GM19238 (cell line): Measurements from ENCODE around the gene HOXB7.

Experiments
- DNase-seq: peaks from one replicate; pipeline ENCODE4 v3.0.0; 2011; ENCODE audit warnings: low spot score; ENCODE audit not compliant: insufficient read length

HOXB7 gene

DNA sequence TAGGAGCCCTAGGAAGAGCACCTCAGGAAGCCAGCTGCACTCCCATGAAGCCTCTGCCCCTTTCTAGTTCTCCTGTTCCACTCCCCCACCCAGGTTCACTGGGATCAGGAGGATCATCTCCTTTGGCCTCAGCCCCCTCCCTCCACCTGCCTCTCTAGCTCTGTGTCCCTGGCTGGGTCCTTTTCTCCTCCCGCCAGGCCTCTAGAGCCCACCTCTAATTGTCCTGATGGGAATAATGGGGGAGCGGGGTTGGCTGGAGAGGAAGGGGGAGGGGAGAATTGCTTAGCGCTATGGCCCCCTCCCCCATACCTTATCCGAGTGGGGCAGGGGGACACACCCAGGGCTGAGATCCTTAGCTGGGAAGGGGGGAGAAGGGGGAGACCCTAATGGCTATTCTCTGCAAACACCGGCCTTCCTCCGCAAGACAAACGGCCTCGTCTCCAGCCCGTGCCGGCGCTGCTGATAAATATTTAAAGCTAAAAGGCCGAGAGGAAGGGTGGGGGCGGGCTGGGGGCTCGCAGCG is 997 bp downstream of the HOXB7 start:
- no peak for DNase-seq

DNA sequence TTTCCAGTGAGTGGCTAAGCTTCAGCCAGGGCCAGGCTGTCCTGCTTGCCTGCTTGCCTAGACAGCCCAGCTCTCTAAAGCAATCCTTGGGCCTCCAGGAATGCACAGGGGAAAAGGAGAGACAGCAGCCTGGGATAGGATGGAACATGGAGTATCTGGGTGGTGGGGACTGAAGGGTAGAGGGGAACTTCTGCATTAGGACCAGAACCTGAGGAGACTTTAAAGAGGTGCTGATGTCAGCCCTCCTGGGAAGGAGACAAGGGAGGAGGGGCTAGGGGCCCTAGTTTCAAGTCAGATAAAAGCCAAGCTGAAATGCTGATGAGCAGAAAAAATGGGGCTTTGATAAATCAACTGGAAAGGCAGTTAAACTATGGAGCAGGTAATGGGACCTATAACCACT is 1.8 kb downstream of the HOXB7 start:
- no peak for DNase-seq

DNA sequence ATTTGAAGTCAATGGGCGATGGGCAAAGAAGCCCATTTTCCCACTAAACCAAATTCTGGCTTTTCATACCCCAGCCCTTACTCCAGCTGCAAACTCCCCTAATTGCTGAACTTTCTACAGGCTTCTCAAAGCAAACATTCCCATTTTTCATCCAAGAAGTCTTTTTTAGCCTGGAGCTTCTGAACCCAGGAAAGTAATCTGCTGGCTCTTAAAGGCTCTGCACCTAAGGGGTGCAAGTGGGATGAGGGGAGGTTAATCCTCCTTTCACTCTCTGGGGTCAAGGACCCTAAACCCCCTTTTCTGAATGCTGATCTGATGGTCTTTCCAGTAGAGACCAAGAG is 2.4 kb downstream of the HOXB7 start:
- DNase-seq, result no peak

DNA sequence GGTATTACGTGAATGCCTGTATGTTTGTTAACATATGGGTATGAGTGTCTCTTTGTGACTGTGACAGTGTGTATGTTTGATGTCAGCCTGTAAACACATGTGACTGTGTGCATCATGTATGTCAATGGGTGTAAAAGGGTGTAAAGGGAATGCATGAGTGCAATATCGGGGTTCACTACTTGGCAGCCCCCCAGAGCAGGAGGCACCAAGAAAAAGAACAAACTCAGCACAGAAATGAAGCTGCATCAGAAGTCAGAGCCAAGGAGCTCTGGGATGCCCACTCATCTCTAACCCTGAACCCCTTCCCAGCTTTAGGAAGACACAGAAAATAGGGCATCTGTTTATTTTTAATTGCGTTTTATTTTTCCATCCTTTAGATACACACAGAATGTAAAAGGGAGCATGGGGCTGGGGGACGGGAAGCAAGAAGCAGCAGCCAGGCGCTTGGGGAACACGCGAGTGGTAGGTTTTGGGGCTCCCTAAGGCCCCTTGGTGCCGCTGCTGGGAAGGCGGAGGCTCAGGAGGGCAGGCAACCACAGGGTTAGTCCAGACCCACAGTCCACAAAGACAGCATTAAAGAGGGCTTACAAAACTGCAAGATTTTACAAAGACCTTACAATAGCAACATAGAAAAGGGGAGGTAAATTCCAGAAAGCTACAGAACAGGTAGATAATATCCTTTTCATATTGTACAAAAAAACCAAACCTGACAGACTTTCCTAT is 3.8 kb downstream of the HOXB7 start:
- no peak for DNase-seq

DNA sequence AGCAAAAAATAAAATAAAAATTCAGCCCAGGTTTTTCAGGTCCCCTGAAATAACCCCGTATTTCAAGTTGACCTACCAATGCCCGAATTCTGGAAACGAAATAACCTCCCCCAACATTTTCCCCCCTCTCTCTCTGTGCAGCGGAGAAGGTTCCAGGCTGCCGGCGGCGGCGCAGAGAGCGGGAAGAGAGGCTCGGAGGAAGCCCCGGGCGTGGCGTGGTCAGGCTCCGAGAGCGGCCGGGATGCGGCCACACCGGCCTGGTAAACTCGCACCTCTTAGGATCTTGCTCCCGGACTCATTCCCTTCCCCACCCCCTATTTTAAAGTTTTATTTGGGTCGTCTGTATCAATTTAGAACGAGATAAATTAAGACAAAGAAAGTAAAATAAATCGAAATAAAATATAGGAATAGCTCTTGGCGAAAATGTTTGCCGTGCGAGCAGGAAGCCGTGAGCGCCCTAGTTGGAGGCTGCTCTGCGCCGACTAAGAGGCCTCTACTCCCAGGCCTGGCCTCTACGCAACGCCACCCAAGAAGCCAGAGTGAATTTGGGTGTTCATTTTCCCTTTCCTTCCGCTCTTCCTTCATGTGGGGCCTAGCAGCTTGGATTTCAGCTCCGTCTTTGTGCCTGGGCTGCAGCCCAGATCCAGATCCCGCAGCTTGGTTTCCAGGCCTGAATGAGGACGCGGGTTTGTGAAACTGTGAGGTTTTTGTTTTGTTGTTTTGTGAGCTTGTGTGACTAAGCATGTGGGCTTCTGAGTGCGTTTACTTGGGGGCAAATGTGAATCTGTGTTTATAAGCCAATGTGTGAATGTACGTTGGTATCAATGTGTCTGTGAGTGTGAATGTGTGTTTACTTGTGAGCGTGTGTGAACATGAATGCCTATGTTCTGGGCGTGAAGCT is 4.6 kb downstream of the HOXB7 start:
- DNase-seq, result no peak

DNA sequence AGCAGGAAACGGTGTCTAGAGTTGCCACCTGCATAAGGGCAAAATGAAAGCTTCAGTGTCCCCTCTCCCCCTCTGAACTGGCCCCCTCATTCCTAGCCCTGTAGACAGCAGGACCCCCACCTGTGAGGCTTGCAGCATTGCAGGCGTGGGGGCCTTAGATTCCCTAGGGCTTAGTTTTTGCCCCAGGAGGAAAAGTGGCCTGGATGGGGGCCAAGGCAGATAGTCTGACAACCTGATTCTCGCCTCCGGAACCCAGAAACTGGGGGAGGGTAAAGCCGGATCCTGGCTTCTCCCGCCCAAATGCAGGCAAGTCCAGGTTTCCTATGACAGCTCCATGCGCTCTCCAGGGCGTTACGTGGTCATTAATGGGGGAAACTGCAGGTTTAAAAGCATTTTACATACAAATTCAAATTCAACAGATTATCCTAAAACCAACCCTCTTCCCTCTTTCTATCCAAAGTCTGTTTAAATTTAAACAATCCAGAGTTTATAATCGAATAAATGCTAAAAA is 5.4 kb downstream of the HOXB7 start:
- no peak for DNase-seq

DNA sequence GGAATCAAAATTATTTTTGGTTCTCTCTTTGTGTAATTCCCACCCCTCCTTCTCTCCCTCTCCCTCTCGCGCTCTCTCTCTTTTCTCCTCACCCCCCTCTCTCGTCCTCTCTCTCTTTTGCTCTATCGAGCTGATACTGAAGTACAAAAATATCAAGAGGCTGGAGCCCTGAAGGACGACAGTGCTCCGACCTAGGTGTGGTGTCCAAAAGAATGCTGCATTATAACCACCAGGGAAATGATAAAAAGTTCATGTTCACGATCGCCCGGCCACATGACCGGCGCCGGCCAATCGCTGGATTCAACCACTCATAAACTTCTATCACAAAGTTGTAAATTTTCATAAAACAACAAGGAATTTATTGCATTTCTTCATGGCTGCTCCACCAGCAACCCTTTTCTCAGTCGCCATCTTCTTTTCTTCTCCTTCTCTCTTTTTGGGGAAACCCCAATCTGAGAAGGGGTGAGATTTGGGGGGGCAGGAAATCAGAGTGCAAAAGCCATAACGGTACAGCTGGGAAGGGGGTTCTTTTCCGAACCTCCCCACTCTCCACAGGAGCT is 6.0 kb downstream of the HOXB7 start, which contains the start of gene HOXB6:
Gene HOXB6 (minus strand): TSS at position 217 of the 560 bp plus-strand sequence. CDS start 6,836 bp downstream, outside the sequence.
- no peak for DNase-seq

DNA sequence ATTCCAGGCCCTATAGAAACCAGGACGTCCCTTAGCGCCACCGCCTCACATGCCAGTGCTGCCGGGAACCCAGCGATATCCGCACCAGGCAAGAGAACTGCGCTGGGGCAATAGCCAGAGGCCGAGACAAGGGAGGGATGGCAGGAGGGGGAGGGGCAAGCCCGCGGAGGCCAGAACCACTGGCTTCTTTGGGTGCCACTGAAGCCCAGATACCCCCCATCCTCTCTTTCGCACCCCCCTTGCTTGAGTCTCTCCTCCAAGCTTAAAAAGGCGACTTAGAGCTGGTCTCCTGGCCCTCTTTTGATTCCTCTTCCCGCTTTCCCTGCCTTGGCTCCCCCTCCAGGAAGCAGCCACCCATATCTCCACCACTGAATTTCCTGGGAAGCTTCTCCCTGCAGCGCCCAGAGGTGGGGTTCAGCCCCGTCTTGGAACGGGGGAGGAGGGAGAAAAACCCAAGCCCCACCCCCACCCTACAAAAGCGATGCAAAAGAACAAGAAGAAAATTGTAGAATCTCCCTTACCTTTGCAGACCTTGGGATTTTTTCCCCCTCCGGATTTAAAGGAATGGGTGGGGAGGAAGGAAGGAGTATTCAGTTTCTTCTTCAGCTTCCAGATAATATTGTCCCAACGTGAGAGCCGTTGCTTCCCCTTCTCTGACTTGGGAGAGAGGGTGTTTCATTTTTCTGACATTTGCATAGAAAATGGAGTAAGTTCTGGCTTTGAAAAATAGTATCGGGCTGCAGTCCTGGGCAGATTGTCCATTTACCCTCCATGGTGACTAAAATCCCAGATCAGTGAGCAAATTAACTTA is 6.7 kb downstream of the HOXB7 start:
- DNase-seq, result no peak

DNA sequence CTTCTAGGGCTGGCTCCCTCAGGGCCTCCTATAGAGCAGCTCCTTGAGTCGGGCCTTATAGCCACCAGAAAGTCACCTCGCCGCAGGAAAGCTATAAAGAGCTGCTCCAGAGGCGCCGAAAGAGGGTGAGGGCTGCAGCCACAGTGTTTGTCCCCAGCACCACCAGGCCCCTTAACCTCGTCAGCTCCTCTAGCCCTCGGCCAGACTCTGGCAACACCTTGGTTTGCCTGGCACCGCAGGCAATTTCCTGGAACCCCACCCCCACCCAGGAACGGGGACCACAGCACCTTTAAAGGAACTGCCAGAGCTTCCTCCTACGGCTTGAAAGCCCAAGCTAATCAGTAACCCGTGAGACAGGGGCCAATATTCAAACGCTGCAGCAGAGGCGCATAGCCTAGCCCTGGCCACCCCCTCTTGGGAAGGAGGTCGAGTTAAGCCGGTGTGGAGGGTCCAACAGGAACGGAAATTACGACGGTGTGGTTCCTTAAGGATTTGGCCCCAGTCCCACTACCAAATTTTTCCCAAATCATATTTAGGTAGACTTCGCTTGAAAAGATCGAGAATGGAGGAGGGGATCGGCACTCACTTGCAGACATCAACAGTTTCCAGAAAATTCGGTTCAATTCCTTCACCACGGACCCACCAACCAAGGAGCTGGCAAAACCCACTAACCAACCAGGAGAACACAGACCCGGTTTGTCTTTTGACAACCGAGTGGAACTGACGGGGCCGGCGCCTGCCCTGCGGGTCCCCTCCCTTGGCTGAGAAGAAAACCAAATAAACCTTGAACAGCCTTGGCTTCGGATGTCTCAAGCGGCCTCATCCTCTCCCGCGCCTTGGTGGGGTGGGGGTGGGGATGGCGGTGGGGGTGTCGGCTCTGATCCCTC is 9.0 kb downstream of the HOXB7 start:
- DNase-seq, result no peak

DNA sequence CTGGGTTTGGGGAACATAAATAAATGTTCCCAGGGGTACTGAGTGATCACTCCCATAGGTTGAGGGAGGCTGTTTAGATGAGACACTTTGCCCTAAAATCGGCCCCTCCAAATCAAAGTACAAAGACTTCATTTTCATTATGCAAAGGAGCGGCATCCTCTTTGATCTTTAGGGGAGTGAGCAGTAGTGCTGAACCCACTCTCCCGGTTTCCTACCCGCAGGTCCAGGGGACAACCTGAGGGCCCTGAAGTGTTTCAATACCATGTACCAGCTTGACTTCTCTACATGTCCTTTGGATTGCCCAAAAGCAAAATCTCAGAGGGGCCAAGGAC is 9.6 kb downstream of the HOXB7 start:
- DNase-seq, result no peak

DNA sequence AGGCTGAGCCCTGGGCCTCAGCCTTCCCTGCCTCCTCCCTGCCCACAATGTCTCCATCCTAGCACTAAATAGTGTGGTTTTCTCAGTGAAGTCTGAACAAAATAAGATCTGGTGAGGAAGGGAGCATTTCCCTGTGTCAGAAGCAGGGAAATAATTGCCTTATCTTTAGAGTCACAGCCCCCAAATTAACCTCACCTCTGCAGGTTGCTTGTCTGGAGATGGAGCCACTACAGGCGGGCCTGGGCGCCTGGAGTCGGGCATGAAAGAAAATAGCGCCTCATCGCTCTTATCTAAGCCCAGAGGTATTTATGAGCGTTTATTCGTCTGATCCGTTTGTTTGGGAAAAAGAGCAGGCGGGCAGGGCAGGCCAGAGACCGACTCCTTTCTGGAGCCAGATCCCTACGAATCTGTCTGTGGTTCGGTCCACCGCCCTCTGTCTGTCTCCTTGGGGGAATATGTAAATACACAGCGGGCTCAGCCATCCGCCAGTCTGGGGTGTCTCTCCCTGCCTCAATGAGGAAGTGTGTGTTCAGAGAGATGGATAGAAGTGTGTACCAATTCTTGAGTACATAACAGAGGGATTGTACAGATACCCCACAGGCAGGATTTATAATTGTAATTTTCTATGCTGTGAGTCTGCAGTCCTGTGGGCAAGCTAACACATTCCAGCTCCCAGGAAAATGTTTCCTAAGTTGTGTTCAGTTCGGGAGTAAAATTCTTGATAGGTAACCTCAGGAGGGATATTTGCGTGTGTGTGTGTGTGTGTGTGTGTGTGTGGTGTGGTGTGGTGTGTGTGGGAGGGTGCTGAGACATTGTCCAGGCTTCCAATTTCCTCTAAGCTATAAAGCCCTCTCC is 10.3 kb downstream of the HOXB7 start:
- no peak for DNase-seq

DNA sequence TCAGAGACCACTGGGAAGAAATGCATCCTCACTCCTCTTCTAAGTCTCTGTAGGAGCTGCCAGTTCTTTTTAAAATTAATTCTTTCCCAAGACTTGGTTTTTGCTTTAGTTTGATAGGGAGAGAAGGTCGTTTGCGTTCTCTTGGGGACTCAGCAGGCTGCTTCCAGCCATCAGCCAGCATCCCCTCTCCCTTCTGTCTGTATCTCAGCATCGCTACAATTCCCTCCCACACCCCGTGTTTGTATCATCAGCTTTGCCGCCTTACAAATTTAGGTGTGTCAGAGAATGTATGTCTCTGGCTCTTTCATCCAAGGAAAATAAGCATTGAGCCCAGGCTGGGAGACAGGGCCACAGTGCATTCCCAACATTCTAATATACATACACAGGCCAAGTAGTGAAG is 11.5 kb downstream of the HOXB7 start:
- DNase-seq, result no peak

DNA sequence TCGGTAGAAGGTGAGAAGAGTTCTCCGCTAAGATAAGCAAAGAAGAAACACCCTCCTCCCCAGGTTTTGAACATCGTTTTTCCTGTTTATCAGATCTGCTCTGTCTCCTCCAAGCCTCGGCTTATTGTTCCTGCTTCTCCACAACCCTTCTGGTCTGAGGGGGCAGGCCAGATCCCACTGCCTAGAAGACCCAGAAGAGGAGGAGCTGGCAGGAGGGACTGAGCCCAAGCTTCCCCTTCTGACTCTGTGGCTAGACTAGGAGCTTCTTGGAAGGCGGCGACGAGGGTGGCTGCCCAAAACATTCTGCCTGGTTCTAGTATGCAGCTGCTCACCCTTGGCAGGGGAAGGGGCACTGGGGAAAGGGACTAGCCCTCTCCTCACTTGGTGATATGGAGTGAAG is 12.1 kb downstream of the HOXB7 start:
- DNase-seq, result no peak

DNA sequence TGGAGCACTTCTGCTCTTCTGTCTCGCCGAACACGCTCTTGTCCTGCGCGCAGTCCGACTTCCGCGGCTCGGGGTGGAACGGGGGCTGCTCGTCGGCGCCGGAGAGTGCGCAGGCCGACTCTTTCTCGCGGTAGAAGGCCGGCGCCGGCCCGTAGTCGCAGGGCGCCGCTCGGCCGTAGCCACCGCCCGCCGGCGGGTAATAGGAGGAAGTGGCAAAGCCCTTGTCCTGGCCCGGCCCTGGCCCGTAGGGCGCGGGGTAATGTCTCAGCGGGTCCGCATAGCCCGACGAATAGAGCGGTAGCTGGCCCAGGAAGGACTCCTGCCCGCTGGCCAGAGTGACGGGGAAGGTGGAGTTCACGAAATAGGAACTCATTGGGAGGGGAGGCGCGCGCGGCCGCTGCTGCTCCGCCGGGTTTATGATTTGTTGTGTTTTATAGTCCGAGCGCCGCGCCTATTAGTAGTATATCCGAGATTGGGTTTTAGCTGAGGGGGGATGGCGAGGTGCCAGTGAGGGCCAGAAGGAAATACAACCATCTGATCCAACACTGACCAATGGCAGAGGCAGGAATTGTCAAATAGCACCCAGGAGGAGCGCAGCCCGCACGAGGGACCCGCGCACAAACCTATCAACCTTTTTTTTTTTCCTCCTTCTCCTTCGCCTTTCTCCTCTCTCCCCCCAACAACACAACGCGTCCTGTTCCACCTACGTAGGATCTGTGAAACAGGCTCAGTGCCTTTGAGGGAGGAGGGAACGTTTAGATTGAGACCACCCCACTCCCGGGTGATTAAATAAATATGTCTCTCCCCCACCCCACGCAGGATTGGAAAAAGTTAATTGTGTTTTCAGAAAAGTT is 12.8 kb downstream of the HOXB7 start:
- DNase-seq, result no peak

DNA sequence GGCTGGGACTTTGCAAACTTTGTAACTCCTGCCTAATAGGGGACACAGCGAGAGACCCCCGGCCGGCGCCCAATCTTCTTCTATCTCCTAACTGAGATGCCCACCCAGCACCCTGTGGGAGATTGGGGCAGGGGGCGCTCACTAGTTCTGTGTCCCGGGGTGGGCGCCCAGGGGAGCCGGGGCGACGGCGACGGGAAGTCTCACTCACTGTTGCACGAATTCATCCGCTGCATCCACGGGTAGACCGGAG is 13.4 kb downstream of the HOXB7 start:
- DNase-seq, result no peak

DNA sequence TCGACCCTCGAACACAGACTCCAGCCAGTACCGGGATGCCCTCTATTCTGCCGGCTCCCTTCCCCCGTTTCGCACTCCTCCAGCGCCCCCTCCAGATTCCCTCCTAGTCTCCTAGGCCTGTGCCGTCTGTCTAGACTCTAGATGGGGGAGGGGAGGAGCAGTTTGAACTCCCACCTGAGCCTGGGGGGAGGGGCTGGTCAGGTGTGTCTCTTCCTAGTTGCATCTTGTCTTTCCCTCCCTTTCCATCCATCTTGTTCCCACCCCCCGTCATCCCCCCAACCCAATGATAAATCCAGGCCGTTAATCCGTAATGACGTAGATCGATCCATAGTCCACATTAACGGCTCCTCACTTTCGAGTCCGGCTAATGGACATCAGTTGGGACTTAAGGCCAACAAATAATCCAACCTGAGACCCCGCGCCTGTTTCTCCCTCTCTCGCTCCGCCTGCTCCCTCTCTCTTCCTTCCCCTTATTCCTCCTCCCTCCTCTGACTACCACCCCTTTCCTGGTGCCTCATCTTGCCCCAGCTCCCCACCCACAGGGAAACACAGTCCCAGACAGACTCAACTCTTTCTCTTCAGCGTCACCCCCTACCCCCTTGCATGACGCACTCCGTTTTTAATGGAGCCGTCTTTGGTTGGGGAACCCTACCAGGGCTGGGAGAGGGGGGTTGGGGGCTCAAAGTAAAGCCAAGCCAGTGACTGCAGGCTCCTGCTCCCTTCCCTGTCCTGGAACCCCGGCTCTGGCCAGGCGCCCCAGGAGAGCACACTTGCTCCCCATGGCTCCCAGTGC is 13.9 kb downstream of the HOXB7 start:
- DNase-seq, result no peak

DNA sequence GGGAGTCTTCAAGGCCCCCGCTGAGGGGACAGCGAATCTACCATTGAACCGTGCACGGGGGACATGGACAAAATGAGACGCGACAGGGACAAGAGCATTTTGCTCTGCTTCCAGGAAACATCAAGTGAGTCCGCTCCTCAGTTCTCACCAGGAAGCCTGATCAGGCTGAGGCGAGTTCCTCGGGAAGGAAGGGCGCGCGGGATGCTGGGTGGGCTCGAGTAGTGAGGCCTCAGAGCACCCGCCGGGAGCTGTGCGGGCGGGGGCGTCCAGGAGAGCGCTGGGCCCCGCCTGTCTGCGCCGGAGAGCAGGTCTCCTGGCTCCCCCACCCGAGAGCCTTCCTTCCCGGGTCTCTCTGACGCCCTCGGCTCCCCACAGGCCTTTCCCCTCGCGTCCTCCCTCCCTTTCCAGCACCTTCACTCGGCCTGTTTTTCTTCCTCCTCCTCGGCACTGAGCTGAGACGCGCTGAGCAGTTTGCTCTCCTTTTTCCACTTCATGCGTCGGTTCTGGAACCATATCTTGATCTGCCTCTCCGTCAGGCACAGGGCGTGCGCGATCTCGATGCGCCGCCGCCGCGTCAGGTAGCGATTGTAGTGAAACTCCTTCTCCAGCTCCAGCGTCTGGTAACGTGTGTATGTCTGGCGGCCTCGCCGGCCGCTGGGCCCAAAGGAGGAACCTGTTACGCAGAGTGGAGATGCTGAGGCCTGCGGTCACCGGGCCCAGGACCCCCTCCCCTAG is 14.7 kb downstream of the HOXB7 start:
- DNase-seq, result no peak
